Suppressor macrophage treated with lipopolysaccharide for 1 hour (primary cell): ENCODE data around the gene PAX6.

Experiments
- DNase-seq, 3 donors: peaks; one replicate each; pipeline ENCODE4 v3.0.0-alpha.2; 2020 to 2022

PAX6 gene

DNA sequence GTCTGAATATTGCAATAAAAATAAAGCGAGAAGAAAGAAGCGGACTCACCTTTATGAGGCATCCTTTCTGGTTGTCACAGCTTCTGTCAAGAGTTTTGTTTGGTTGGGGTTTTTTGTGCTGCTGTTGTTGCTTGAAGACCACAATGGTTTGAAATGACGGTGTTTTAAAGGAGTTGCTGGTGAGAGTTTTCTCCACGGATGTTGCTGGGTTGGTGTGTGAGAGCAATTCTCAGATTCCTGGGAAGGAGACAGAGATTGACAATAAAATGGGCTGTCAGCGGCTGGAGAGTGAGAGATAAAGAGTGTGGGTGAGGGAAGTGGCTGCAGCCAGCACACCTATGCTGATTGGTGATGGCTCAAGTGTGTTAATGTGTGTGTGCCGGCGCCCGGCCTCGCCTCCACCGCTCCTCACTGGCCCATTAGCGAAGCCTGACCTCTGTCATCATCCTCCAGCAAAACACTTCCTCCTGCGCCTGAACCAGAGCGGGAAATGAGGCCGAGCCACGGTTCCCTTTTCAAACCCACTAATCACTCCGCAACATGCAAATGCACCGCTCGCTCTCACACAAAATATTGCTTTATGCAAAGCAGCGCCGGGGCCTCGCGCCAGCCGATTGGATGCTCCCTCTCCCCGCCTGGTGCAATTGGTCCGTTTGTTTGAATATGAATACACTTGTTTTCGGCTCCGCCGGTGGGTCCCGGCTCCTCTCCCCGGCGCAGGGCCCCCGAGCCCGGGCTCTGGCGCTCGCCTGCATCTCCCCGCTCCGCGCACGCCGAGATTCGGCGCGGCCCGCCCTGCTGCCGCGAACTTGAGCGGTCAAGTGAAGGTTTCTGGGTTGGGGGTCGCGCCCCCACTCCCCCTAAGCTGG lies at the start of gene PAX6:
TSS of gene PAX6 (minus strand) at position 544 of the 869 bp plus-strand sequence. CDS start 4,911 bp downstream, outside the sequence.
- peak; percentile 88 to 93 (median 90) for DNase-seq

DNA sequence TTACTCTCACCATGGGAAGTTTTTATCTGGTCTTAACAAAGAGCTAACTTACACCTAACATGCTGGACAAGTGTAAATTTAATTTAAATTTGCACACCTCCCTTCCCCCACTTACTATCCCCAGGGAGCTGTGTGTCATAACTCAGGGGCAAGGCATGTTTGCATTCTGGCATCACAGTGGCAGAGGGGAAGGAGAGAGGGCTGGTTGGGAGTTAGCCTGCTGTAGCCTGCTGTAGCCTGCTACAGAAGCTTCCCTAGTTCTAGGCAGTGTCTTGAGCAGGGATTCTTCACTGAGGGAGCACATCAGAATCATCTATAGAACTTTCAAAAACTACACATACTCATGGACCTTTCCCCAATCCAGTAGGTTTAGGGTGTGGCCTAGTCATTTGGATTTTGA lies 49.3 kb upstream of the PAX6 start:
- no peak for DNase-seq

DNA sequence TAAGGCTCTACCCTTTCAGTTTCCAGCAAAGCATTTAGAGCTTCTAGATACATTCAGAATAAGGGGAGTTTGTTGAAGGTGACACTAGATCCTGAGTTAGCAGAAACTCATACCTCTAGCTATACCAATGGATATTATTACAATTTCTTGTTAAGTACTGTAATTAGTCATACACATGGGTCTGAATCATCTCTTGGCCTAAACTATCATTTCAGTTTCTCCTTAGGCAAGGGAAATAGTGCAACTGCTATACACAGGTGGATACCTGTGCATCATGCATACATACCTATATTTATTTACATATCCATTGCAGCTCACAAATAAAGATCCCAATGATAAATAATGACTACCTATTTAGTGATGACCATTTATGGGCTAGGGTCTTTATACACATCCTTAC lies 45.1 kb upstream of the PAX6 start:
- no peak for DNase-seq

DNA sequence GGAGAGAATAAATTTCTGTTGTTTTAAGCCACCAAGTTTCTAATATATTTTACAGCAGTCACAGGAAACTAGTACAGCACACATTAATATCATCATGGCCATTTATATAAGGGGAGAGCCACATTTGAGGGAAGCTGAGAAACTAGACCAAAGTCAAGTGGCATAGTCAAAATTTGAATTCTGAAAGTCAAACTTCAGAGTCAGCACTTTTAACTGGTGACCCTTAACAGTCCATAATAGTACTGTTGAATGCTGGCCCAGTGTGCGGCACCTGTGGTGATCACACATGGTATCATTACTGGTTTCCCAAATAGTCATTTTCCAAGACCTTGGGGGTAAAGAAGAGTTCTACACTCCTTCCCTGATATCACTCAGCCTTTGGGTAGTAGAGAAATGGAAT lies 44.3 kb upstream of the PAX6 start:
- DNase-seq, result no peak

DNA sequence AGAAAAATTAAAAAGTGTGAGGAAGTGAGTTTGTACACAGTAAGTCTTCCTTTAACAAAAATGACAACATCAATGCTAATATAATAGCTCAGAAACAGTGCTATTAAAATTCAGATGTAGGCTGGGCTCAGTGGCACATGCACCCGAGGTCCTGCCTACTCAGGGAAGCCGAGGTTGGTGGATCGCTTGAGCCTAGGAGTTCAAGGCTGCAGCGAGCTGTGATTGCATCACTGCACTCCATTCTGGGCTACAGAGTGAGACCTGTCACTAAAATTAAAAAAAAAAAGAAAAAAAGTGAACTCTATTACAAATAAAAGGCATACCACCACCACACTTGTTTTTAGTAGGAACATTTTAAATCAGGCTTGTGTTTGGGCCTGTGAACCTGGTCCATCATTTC lies 39.2 kb upstream of the PAX6 start:
- no peak for DNase-seq

DNA sequence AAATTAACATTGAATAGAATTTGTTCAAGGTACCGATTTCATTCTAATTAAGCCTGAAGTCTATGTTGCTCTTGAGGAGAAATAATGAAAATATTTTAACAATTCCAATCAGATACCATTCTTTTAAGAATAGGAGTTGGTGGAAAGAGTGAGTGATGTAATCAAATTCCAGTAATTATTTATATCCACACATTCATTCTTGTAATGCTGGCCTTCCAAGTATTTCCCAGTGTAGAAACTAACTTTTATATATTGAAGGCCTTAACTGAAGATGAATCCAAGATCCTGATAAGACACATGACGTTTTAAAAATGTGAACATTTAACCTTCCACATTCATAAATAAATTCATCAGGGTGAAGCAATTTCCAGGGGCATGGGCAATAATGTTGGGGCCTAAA lies 36.6 kb upstream of the PAX6 start:
- DNase-seq, result no peak

DNA sequence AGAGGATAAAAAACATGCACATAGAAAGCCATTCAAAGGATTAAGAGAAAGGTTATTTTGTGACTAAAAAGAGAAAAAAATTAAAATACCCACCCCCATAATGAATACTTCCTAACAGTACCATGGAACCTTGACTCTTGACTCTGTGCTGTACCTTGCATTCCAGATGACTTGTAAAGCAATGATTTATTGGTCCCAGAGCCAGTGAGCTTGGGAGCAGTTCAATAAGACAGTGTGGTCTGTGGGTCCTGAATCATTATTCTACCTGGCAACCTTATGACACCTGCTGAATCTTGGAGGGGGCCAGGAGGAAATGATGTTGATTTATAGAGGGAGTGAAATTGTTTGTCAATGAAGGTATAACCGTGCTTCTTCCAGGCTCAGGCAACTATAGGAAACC lies 34.2 kb upstream of the PAX6 start:
- DNase-seq, result no peak

DNA sequence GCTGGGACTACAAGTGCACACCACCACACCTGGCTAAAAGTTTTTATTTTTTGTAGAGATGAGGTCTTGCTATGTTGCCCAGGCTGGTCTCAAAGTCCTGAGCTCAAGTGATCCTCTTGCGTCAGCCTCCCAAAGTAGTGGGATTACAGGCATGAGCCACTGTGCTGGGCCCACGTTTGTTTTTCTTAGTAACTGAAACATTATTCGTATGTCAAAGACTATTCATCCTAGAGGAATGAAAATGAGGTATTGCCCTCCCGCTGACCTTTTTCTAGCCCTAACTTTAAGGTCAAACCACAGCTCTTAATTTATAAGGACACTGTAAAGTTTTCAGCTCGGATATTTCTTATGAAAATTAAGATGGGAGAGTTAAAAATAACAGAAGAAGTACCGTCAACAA lies 33.2 kb upstream of the PAX6 start:
- no peak for DNase-seq

DNA sequence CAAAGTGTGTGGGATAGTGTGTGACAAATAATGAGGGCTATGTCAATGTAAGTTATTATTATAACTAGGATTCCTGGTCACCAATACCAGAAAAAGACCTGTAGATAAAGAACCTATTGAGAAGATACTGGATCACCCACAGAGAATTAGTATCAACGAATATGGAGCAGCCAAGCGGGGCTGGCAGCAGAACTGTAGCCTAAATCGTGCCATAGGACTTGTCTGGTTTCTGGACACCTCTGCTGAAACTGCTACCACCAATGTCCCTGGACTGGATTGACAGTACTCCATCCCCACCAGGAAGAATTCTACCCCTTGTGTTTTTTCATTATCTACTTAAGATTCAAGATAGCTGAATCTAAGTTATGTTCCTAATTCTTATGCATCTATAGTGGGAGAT lies 30.3 kb upstream of the PAX6 start:
- DNase-seq, result no peak

DNA sequence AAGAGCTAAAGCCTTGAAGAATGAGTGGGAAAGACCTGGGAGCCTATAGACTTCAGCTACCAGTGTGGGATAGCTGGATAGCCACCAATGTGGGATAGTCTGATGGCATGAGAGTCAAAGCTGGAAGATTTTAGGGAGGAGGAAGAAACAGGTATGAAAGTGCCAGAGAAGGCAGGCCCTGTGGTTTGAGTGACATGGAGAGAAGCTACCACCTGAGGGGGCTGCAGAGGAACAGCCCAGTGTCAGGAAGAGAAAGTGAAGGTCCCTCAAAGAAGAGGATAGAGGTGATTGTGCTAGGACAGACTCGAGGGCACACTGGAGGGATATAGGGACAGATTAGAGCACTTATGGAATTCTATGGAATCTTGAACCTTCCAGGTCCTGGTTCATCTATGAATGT lies 23.1 kb upstream of the PAX6 start:
- no peak for DNase-seq

DNA sequence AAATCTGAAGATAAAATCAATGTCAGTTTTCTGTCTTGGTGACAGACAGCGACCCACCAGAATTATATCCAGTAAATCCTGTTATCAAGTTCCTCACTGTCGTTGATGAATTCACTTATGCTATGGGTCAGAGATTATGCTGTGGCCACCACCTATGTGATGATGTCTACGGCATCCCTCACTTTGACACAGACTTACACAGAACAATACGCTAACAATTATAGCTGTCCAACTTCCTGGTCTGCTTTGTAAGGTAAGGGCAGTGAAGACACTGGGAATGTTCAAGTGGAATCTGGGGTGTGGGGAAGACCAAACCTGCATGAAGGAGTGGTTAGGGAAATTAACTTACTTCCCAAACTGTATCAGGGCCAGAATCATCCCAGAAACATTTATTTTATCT lies 19.3 kb upstream of the PAX6 start:
- no peak for DNase-seq

DNA sequence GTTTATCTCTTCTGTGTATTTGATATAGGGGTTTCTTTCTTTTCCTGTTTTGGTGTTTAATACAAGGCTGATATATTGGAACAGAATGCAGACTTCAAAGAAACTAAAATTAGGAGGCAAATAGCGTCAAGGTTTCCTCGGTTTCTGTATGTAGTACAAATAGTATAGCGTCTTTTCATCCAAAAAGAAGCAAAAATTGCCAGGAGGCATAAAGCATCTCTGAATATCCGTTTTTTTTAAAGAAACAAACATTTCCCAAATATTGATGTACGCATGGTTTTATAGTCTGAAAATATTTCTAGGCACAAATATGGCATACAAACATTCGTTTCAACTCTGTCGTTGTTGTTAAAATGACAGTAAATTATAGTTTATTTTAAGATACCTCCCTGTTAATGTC lies 17.1 kb upstream of the PAX6 start:
- no peak for DNase-seq

DNA sequence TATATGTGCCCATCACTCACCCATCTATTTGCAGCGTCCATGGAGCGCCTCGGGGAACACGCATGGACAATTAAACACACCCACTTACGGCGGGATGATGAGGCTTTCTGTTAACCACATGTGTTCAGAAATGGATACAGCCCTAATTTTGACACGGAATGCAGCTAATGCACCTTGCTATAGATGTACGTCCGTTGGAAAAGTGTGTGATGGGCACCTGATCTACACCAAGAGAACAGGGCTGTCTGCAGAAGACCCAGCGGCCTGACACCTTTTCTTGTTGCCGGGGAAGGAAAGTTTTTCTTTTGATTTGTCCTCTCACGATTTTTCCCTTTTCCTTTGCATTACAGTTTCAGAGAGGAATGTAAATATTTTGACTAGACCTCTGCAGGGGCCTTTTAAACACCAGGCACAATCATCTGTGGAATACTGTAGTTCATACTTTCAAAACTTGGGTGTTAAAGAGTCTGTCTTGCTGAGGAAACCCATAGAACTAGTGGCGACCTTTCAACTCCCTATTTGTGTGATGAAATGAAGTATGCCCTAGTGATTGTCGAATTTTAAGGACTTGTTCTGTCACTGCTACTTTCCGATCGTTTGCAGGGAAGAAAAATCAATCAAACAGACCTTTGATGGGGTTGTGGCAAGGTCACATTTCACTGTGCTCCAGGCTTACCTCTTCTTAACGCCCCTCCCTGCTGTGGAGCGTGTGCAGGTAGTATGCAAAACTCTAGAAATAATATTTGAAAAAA lies 16.5 kb upstream of the PAX6 start:
- DNase-seq, result no peak

DNA sequence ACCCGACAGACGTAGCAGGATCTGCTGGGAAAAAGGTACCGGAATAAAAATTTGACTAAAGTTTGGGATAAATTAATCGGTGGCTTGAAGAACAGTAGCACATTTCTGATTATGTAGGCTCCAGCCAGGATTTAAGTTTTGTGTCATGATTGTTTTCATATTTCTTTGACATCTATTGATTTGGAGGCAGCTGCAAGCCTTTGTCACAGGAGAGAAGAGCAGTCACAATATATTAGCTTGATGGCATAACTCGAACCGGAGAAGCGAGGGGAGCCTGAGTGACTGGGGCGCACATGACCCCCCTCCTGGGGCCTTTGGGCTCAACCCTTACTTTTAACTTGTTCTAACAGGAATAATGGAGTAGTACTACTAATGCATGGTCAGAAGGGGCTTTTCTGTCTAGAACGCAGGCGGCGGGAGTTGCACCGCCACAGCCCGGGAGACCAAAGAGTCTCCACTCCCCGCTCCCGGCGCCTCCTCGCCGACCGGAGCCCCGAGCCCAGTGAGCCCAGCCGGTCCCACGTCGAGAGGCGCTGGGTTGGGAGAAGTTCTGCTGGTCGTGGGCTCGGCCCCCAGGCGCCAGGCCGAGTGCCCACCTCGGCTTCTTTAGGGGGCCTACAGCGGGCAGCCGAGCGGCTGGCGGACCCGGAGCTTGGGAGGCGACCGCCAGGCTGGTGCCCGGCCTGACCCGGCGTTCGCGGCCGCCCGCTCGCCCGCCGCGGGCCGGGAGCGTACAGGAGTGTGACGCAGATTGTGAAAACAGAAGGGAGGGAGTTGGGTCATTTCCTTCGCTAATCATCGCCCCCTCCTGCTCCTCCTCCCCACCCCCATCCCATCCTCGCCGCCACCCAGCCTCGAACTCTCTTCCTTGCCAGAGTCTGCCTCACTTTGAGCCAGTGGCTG lies 15.7 kb upstream of the PAX6 start:
- no peak for DNase-seq

DNA sequence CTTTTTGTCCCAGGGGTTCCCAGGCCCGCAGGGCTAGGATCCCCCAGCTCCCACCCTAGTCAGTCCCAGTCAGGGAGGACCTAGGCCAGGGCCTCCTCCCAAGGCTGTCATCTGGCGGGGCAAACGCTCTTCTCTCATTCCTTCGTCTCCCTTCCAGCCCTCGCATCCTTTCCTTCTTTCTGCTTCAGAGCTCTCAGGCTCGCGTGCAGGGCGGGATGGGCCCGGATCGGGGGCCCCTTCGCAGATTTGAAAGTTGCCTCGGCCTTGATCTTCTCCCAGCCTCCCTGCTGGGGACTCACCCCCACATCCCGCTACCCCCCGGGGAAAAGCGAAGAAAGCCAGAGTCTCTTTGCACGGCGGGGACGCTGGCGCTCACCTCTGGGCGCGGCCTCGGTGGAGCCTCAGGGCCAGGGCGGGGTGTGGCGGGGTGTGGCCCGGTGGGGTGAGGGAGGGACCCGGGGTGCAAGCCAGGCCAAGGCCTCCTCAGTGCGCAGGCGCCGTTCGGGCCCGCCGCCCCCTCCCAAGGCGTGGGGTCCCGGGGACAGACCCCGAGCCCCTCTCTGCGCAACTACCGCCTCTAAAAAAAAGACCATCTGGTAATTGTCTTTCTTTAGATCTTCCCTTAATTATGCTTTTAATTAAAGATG lies 14.8 kb upstream of the PAX6 start:
- DNase-seq, result no peak

DNA sequence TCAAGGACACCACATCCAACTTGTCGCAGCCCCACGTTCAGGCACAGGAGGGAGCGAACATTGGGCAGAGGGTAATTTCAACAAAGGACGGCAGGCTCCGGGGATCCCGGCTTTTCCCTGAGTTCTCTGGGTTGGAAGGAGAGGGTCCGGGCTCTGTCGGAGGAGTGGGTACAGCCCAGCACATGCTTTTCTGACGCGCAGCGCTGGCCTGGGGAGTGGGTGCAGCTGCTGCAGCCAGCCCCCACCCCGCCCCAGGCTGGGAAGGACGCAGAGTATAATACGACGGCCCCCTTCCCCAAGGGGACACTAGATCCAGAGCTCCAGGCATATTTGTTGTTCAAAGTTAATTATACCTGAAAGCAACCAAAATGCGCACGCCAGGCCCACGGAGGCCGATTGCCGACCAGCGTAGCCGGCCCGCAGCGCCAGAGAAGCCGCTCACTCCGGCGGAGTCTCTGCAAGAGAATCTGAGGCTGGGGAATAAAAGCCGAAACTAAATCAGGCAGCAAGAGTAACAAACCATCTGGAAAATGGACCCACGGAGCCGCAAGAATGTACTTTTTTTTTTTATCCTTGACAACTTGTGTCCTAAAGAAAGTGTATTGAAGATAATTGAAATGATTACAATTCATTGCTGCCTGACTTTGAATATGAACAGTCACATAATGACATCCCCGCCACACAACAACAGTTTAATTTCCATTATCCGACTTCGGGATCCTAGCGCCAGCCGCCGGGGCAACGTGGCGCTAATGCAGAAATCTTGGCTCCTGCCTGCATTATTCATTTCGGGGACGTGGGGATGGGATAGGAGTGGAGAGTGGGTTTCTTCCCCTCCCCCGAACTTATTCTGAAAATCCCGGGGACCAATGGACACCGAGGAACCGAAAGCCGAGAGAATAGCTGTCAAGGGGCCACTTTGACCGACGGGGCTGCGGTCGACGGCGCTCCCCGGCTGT lies 14.0 kb upstream of the PAX6 start:
- no peak for DNase-seq

DNA sequence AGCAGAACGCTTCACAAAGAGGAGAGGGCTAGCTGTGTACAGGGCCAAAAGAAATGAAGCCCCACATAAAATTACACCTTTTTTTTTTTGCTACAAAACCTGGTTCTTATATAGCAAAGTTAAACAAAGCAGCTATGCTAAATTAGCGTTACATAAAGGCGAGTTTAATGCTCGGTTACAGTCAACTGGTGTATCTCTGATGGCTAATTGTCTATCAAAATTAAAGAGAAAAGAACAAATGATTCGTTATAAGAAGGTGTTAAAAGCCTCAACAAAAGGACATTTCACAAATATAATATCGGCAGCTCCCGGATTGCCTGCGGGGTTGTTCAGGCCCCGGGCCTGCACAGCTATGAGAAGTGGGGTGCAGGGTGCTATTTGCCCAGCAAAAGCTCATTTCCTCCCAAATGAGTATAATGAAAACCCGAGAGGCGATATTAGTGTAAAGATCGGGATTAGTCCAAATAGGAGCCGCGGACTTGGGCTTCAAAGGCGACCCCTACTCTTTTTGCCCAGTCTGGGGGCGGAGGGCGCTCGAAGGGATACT lies 13.3 kb upstream of the PAX6 start:
- DNase-seq, result no peak

DNA sequence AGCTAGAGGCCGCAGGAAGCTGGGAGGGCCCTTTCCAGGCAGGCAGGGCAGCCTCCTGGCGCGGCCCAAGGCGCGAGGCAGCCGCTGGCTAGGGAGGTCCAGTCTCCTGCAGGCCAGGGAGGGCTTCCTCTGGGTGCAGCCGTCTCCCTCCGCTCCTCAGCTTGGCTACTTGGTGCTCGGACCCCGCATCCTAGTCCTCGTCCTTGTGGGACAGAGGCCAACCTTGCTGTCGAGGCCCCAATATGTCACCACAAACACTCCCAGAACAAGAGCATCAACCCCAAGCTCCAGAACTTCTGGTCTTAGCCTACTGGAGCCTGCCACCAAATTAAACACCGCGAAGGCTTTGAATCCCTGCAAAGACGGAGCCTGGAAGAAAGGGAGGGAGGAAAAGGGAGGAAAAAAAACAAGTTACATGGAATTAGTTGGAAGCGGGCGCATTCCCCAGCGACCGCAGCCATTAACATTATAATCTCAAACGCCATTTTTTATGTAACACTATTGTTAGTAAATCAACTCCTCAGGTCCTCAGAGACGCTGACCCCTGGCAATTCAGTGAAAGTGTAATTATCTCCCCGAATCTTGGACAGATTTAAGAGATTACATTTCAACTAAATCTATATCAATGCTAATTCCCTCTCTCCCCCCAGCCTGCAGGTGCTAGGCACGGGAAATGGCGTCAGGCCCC lies 12.7 kb upstream of the PAX6 start:
- DNase-seq, result no peak

DNA sequence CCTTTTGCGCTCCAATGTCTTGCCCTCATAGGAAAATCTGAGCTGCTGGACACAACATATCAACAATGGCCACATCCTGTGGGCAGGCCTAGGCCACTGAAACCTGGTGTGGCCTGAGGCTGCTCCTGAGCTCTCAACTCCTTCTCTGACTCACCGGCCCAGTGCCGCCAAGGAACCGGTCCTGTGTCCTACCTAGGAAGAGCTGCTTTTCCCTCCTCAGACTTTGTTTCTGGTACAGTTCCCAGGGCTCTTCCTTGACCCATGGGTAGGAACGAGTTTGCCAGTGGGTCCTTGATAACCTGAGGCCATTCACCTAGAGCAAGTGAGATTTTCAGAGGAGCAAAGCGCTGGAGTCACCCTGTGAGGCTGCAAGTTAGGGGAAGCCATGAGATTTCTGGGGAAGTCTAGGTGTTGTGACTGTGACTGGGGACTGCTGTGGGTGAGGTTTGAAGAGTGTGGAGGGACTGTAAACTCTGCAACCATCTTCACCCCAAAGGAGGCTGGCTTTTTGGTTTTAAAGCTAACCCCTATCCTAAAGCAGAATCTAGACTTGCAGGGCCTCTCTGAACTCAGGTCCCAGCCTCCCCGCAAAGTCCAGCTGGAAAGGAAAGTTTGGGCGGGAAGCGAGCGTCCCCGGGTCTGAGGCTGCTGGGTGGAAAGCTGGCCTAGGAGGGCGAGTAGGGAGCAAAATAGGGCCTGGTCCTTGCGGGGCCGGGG lies 12.0 kb upstream of the PAX6 start:
- DNase-seq, result no peak
